Measurements from ENCODE around the gene HSD3B1. TPM values are rescaled to one million over a fixed set of nuclear protein-coding genes. Genes with fewer than 3 reads are reported as not detected.
A peak's percentile ranks its signal among the peaks of the same experiment; 100 is the strongest.
"Not testable (repeated sequence)": the region's sequence is repeated elsewhere in the genome, so short reads cannot be mapped to it uniquely, and the experiment has no call there.

Gene HSD3B1
- total RNA-seq, 1 experiment from 2014 or later = not detected

GRCh38 chr1:119488216-119488615, 18.8 kb upstream of the HSD3B1 start:
- in situ Hi-C loops (cut with HindIII; ENCODE audit: low sequenced_read_pairs) = no loop called here

GRCh38 chr1:119489201-119489600, 17.8 kb upstream of the HSD3B1 start:
- in situ Hi-C loops (cut with HindIII; ENCODE audit: low sequenced_read_pairs) = no loop called here
- DNase-seq (ENCODE audit: low spot score) = no peak

More at GRCh38 chr1:119488216-119488615, 18.8 kb upstream of the HSD3B1 start:
- peak; percentile 4 for DNase-seq (ENCODE audit: low spot score)

GRCh38 chr1:119490925-119491324, 16.1 kb upstream of the HSD3B1 start:
- in situ Hi-C loops (cut with HindIII; ENCODE audit: low sequenced_read_pairs) = no loop called here
- no peak for DNase-seq (ENCODE audit: low spot score)

GRCh38 chr1:119492763-119493162, 14.2 kb upstream of the HSD3B1 start:
- no peak for DNase-seq (ENCODE audit: low spot score)
- in situ Hi-C loops (cut with HindIII; ENCODE audit: low sequenced_read_pairs) = no loop called here

- no peak for DNase-seq (ENCODE audit: low spot score)
- in situ Hi-C loops (cut with HindIII; ENCODE audit: low sequenced_read_pairs) = no loop called here
Observed at GRCh38 chr1:119504831-119505230, 2.2 kb upstream of the HSD3B1 start.

GRCh38 chr1:119510046-119510445, 3.0 kb downstream of the HSD3B1 start:
- no peak for DNase-seq (ENCODE audit: low spot score)
- in situ Hi-C loops (cut with HindIII; ENCODE audit: low sequenced_read_pairs) = no loop called here

- no peak for DNase-seq (ENCODE audit: low spot score)
- in situ Hi-C loops (cut with HindIII; ENCODE audit: low sequenced_read_pairs) = no loop called here
Observed at GRCh38 chr1:119515221-119515620, 8.2 kb downstream of the HSD3B1 start.

- no peak for DNase-seq (ENCODE audit: low spot score)
- in situ Hi-C loops (cut with HindIII; ENCODE audit: low sequenced_read_pairs) = no loop called here
Observed at GRCh38 chr1:119516247-119516646, 9.2 kb downstream of the HSD3B1 start.

- in situ Hi-C loops (cut with HindIII; ENCODE audit: low sequenced_read_pairs) = no loop called here
- no peak for DNase-seq (ENCODE audit: low spot score)
Observed at GRCh38 chr1:119516680-119517079, 9.7 kb downstream of the HSD3B1 start.

- in situ Hi-C loops (cut with HindIII; ENCODE audit: low sequenced_read_pairs); DNase-seq (ENCODE audit: low spot score): not testable (repeated sequence)
Observed at GRCh38 chr1:119517667-119518066, 10.7 kb downstream of the HSD3B1 start.

GRCh38 chr1:119531606-119532323, 24.8 kb downstream of the HSD3B1 start:
- in situ Hi-C loops (cut with HindIII; ENCODE audit: low sequenced_read_pairs) = no loop called here
- DNase-seq (ENCODE audit: low spot score) = no peak

GRCh38 chr1:119532324-119532910, 25.4 kb downstream of the HSD3B1 start:
- in situ Hi-C loops (cut with HindIII; ENCODE audit: low sequenced_read_pairs) = no loop called here
- no peak for DNase-seq (ENCODE audit: low spot score)

GRCh38 chr1:119535381-119535780, 28.4 kb downstream of the HSD3B1 start:
- in situ Hi-C loops (cut with HindIII; ENCODE audit: low sequenced_read_pairs) = no loop called here
- DNase-seq (ENCODE audit: low spot score) = no peak

- no peak for DNase-seq (ENCODE audit: low spot score)
- in situ Hi-C loops (cut with HindIII; ENCODE audit: low sequenced_read_pairs) = no loop called here
Observed at GRCh38 chr1:119537966-119538365, 31.0 kb downstream of the HSD3B1 start.

- in situ Hi-C loops (cut with HindIII; ENCODE audit: low sequenced_read_pairs) = no loop called here
- DNase-seq (ENCODE audit: low spot score) = no peak
Observed at GRCh38 chr1:119539636-119540035, 32.6 kb downstream of the HSD3B1 start.

- in situ Hi-C loops (cut with HindIII; ENCODE audit: low sequenced_read_pairs) = no loop called here
- no peak for DNase-seq (ENCODE audit: low spot score)
Observed at GRCh38 chr1:119541389-119541788, 34.4 kb downstream of the HSD3B1 start.

GRCh38 chr1:119542492-119542946, 35.5 kb downstream of the HSD3B1 start:
- in situ Hi-C loops (cut with HindIII; ENCODE audit: low sequenced_read_pairs) = no loop called here
- no peak for DNase-seq (ENCODE audit: low spot score)

- in situ Hi-C loops (cut with HindIII; ENCODE audit: low sequenced_read_pairs) = no loop called here
- no peak for DNase-seq (ENCODE audit: low spot score)
Observed at GRCh38 chr1:119544165-119544762, 37.3 kb downstream of the HSD3B1 start.

GRCh38 chr1:119546641-119547040, 39.6 kb downstream of the HSD3B1 start:
- in situ Hi-C loops (cut with HindIII; ENCODE audit: low sequenced_read_pairs) = no loop called here
- DNase-seq (ENCODE audit: low spot score) = no peak

- DNase-seq (ENCODE audit: low spot score) = no peak
- in situ Hi-C loops (cut with HindIII; ENCODE audit: low sequenced_read_pairs) = no loop called here
Observed at GRCh38 chr1:119547306-119547705, 40.3 kb downstream of the HSD3B1 start.
